HEK293T (cell line): ENCODE measurements around the gene NELFB.

ENCODE experiments used
- CTCF ChIA-PET: fragments of 350-600 bp; formaldehyde crosslinking; extraction: SDS; loops from one replicate; lab custom pipeline; 2021; ENCODE audit warnings: antibody characterized with exemption, inconsistent platforms; lab: Yijun Ruan, JAX
- POLR2A ChIA-PET: fragments of 350-600 bp; formaldehyde crosslinking; extraction: SDS; loops from one replicate; lab custom pipeline; 2020; ENCODE audit warnings: antibody characterized with exemption, inconsistent platforms; lab: Yijun Ruan, JAX
- DNase-seq: peaks from one replicate; pipeline ENCODE4 v3.0.0; 2012; ENCODE audit warnings: mixed read lengths; ENCODE audit errors: extremely low spot score
- ARNT ChIP-seq: fragments of 450-650 bp; IDR thresholded peaks from 2 replicates; pipeline ENCODE4 v1.6.1; 2017; ENCODE audit warnings: mild to moderate bottlenecking
- BHLHE40 ChIP-seq: fragments of 450-650 bp; IDR thresholded peaks from 2 replicates; pipeline ENCODE4 v1.6.1; 2016; ENCODE audit warnings: mild to moderate bottlenecking, moderate library complexity, borderline replicate concordance
- CTBP1 ChIP-seq: fragments of 450-650 bp; IDR thresholded peaks from 2 replicates; pipeline ENCODE4 v1.6.1; 2016; ENCODE audit warnings: borderline replicate concordance
- ELF4 ChIP-seq: fragments of 450-650 bp; IDR thresholded peaks from 2 replicates; pipeline ENCODE4 v1.6.1; 2017; ENCODE audit warnings: antibody characterized with exemption
- FOXA1 ChIP-seq: fragments of 450-650 bp; IDR thresholded peaks from 2 replicates; pipeline ENCODE4 v1.6.1; 2016; ENCODE audit warnings: mild to moderate bottlenecking
- FOXK2 ChIP-seq: fragments of 450-650 bp; IDR thresholded peaks from 2 replicates; pipeline ENCODE4 v1.6.1; 2016; ENCODE audit warnings: mild to moderate bottlenecking
- FOXM1 ChIP-seq: fragments of 450-650 bp; IDR thresholded peaks from 2 replicates; pipeline ENCODE4 v1.6.1; 2017; ENCODE audit warnings: mild to moderate bottlenecking, borderline replicate concordance
- HDGF ChIP-seq: fragments of 450-650 bp; IDR thresholded peaks from 2 replicates; pipeline ENCODE4 v1.6.1; 2017; ENCODE audit warnings: antibody characterized with exemption, borderline replicate concordance
- L3MBTL2 ChIP-seq: fragments of 450-650 bp; conservative IDR thresholded peaks from 2 replicates; pipeline ENCODE4 v1.6.1; 2016; ENCODE audit warnings: mild to moderate bottlenecking
- LEF1 ChIP-seq: fragments of 450-650 bp; IDR thresholded peaks from 2 replicates; pipeline ENCODE4 v1.6.1; 2017; ENCODE audit warnings: mild to moderate bottlenecking, borderline replicate concordance
- NFRKB ChIP-seq: fragments of 450-650 bp; IDR thresholded peaks from 2 replicates; pipeline ENCODE4 v1.6.1; 2016; ENCODE audit warnings: mild to moderate bottlenecking, moderate library complexity
- SP1 ChIP-seq: fragments of 450-650 bp; IDR thresholded peaks from 2 replicates; pipeline ENCODE4 v1.6.1; 2017
- SUZ12 ChIP-seq: fragments of 450-650 bp; IDR thresholded peaks from 2 replicates; pipeline ENCODE4 v1.6.1; 2016; ENCODE audit warnings: mild to moderate bottlenecking
- TARDBP ChIP-seq: fragments of 450-650 bp; IDR thresholded peaks from 2 replicates; pipeline ENCODE4 v1.6.1; 2016
- ZNF384 ChIP-seq: fragments of 450-650 bp; IDR thresholded peaks from 2 replicates; pipeline ENCODE4 v1.6.1; 2016
- TF ChIP-seq, protein P1 (sequence below): fragments of 450-650 bp; IDR thresholded peaks from 2 replicates; pipeline ENCODE4 v1.6.1; 2016

The NELFB gene

GRCh38 chr9:137254624-137255447 lies at the start of gene NELFB:
Gene NELFB, plus strand, starts transcription at chr9:137255327.
- TF ChIP-seq FOXA1 (no peak), SUZ12 (no peak), FOXM1 (peak; percentile 75; the same call in 1 of the 2 replicates), L3MBTL2 (peak; percentile 33; the same call in 1 of the 2 replicates), BHLHE40 (no peak), NFRKB (no peak), HDGF (no peak), SP1 (no peak), ARNT (peak; percentile 83), CTBP1 (no peak), LEF1 (no peak), ELF4 (no peak), FOXK2 (no peak)
- POLR2A ChIA-PET = interaction anchor here (0.6 to 8.8 kb wide), 8 partner anchors 11 to 47 kb away, joined by 3 to 90 read pairs (median 6); partner anchors contain the start of genes NRARP and TUBB4B
- peak; percentile 96 for DNase-seq
- CTCF ChIA-PET = interaction anchor here (1.9 kb wide), 1 partner anchor 18 kb away, joined by 9 read pairs; no protein-coding TSS in a partner anchor

DNA sequence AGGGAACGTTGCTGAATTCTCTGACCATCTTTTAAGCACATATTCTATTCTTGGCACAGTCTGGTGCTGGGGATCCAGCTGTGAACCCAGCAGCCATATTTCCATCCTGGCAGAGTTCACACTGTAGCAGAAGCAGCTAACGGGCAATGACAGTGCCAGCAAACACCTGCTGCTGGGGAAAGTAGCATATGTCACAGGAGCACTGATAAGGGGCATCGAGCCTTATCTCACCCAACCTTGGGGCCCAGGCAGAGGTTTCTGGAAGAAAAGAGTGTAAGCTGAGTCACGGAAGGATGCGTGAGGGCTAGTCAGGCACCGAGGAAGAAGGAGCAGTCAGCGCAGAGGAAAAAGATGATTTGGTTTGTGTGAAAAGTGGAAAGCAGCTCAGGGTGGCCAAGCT lies 48.5 kb upstream of the NELFB start:
- no peak for DNase-seq
- CTCF ChIA-PET = interaction anchor here (0.6 kb wide), 1 partner anchor 145 kb away, joined by 4 read pairs; no protein-coding TSS in a partner anchor
- POLR2A ChIA-PET = interaction anchor here (1.0 to 1.9 kb wide), 4 partner anchors 10 to 77 kb away, joined by 3 to 6 read pairs (median 4); no protein-coding TSS in a partner anchor
- no peak for TF ChIP-seq CTBP1

- TF ChIP-seq ARNT (no peak), BHLHE40 (no peak), HDGF (no peak), NFRKB (no peak)
- no peak for DNase-seq
- ChIA-PET CTCF (no interaction called here), POLR2A (interaction anchor here (0.6 to 1.1 kb wide), 2 partner anchors 9 to 11 kb away, joined by 3 to 5 read pairs; partner anchors contain the start of gene RNF208)
These were observed 43.6 kb upstream of the NELFB start for GRCh38 chr9:137211532-137211931.

GRCh38 chr9:137212520-137212919 lies 42.6 kb upstream of the NELFB start:
- TF ChIP-seq HDGF = no peak
- TF ChIP-seq FOXM1 = no peak
- TF ChIP-seq ZNF384 = no peak
- no peak for TF ChIP-seq BHLHE40
- TF ChIP-seq SP1 = no peak
- no peak for TF ChIP-seq ELF4
- no peak for TF ChIP-seq L3MBTL2
- TF ChIP-seq, protein P1, sequence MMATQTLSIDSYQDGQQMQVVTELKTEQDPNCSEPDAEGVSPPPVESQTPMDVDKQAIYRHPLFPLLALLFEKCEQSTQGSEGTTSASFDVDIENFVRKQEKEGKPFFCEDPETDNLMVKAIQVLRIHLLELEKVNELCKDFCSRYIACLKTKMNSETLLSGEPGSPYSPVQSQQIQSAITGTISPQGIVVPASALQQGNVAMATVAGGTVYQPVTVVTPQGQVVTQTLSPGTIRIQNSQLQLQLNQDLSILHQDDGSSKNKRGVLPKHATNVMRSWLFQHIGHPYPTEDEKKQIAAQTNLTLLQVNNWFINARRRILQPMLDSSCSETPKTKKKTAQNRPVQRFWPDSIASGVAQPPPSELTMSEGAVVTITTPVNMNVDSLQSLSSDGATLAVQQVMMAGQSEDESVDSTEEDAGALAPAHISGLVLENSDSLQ = no peak
- TF ChIP-seq FOXA1 = no peak
- TF ChIP-seq ARNT = no peak
- no peak for TF ChIP-seq CTBP1
- no peak for TF ChIP-seq SUZ12
- no peak for TF ChIP-seq LEF1
- TF ChIP-seq TARDBP = no peak
- no peak for TF ChIP-seq NFRKB
- TF ChIP-seq FOXK2 = no peak
- POLR2A ChIA-PET = interaction anchor here (1.0 to 1.5 kb wide), 3 partner anchors 10 to 23 kb away, joined by 3 to 5 read pairs (median 3); partner anchors contain the start of gene RNF208
- CTCF ChIA-PET = no interaction called here
- no peak for DNase-seq

DNA sequence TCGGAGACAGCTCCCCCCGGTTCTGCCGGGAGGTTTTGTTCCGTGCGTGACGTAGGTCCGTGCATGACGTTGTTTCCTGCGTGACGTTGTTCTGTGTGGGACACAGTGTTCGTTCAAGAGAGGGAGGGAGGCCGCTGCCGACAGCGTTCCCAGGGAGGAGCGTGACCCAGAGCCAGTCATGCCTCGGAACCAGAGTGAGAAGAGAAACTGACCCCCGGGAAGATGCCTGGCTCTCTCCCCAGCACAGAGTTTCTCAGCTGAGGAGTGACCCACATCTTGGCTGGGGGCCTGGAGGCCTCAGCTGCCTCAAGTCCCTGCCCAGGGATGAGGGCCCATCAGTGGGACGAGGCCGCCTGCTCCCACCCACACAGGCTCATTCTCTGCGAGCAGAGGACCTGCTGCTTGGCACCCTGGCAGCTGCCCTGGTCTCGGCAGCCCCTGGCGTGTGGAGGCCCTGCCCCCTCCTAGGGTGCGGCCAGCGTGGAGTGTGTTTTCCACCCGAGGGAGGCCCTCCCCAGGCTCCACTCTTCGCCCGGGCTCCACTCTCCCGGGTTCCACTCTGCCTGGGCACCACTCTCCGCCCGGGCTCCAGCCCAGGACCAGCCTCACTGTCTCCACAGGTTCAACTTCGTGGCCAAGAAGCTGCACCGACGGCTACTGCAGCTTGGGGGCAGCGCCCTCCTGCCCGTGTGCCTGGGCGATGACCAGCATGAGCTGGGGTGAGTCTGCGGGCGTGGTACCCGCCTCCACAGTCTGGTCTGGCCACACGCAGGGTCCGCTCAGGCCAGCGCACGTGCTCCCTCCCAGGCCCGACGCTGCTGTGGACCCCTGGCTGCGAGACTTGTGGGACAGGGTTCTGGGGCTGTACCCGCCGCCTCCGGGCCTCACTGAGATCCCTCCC lies 41.7 kb upstream of the NELFB start:
- TF ChIP-seq, protein P1 = no peak
- TF ChIP-seq FOXM1 (no peak), ZNF384 (no peak), LEF1 (no peak), L3MBTL2 (no peak), BHLHE40 (no peak), TARDBP (no peak), SUZ12 (no peak), ARNT (no peak), FOXK2 (no peak), NFRKB (no peak), CTBP1 (no peak), FOXA1 (no peak), ELF4 (no peak), SP1 (no peak), HDGF (no peak)
- no peak for DNase-seq
- ChIA-PET POLR2A (interaction anchor here (1.0 to 2.0 kb wide), 3 partner anchors 10 to 24 kb away, joined by 3 to 7 read pairs (median 3); partner anchors contain the start of gene TPRN), CTCF (interaction anchor here (1.4 to 2.0 kb wide), 2 partner anchors 10 to 23 kb away, joined by 5 to 6 read pairs; no protein-coding TSS in a partner anchor)
